SK-N-SH treated with all-trans-retinoic acid at 6 μM for 48 hours (cell line): ENCODE measurements around the gene CLDN11.

Source experiments
- ATAC-seq: fragments of 200-7000 bp; cut with Tn5 transposase; 3 replicates; pipeline ENCODE4 v1.9.1; 2020; ENCODE audit warnings: mild to moderate bottlenecking, moderate library complexity
- ARNTL ChIP-seq: fragments of 450-650 bp; formaldehyde crosslinking; IDR thresholded peaks from 2 replicates; pipeline ENCODE4 v1.5.0; 2020; ENCODE audit warnings: low read depth, mild to moderate bottlenecking, moderate library complexity, borderline replicate concordance
- BACH2 ChIP-seq: fragments of 250-450 bp; sonication (Bioruptor Pico); IDR thresholded peaks from 2 replicates; pipeline ENCODE4 v1.9.0; 2021; ENCODE audit warnings: mild to moderate bottlenecking, borderline replicate concordance
- CSDC2 ChIP-seq: fragments of 250-450 bp; sonication (Bioruptor Pico); IDR thresholded peaks from 2 replicates; pipeline ENCODE4 v1.5.0; 2020; ENCODE audit warnings: mild to moderate bottlenecking, moderate library complexity
- ESRRG ChIP-seq: fragments of 250-450 bp; sonication (Bioruptor Pico); IDR thresholded peaks from 2 replicates; pipeline ENCODE4 v1.6.1; 2021; ENCODE audit warnings: mild to moderate bottlenecking
- GLIS3 ChIP-seq: fragments of 250-450 bp; sonication (Bioruptor Pico); IDR thresholded peaks from 2 replicates; pipeline ENCODE4 v1.5.0; 2020; ENCODE audit warnings: mild to moderate bottlenecking, moderate library complexity
- ISL1 ChIP-seq: fragments of 250-450 bp; sonication (Bioruptor Pico); IDR thresholded peaks from 2 replicates; pipeline ENCODE4 v2.1.2; 2022; ENCODE audit warnings: mild to moderate bottlenecking, moderate library complexity
- OSR1 ChIP-seq: fragments of 250-450 bp; sonication (Bioruptor Pico); IDR thresholded peaks from 2 replicates; pipeline ENCODE4 v1.8.0; 2022; ENCODE audit warnings: moderate library complexity, mild to moderate bottlenecking, inconsistent platforms
- PPARA ChIP-seq: fragments of 250-450 bp; sonication (Bioruptor Pico); IDR thresholded peaks from 2 replicates; pipeline ENCODE4 v1.5.0; 2020; ENCODE audit warnings: mild to moderate bottlenecking, borderline replicate concordance
- RARB ChIP-seq: fragments of 250-450 bp; sonication (Bioruptor Pico); IDR thresholded peaks from 2 replicates; pipeline ENCODE4 v1.8.0; 2021; ENCODE audit warnings: mild to moderate bottlenecking, moderate library complexity
- SNAI2 ChIP-seq: fragments of 250-450 bp; sonication (Bioruptor Pico); IDR thresholded peaks from 2 replicates; pipeline ENCODE4 v1.5.0; 2020; ENCODE audit warnings: mild to moderate bottlenecking, moderate library complexity
- TCF4 ChIP-seq: fragments of 250-450 bp; sonication (Bioruptor Pico); IDR thresholded peaks from 2 replicates; pipeline ENCODE4 v1.8.0; 2021; ENCODE audit warnings: mild to moderate bottlenecking, moderate library complexity, borderline replicate concordance
- TOX ChIP-seq: fragments of 250-450 bp; sonication (Bioruptor Pico); IDR thresholded peaks from 2 replicates; pipeline ENCODE4 v1.8.0; 2021; ENCODE audit warnings: mild to moderate bottlenecking, moderate library complexity, borderline replicate concordance
- ZFP3 ChIP-seq: fragments of 250-450 bp; sonication (Bioruptor Pico); IDR thresholded peaks from 2 replicates; pipeline ENCODE4 v1.5.0; 2020; ENCODE audit warnings: mild to moderate bottlenecking, moderate library complexity
- ZFP30 ChIP-seq: fragments of 450-650 bp; formaldehyde crosslinking; IDR thresholded peaks from 2 replicates; pipeline ENCODE4 v1.5.0; 2022; ENCODE audit warnings: mild to moderate bottlenecking, moderate library complexity
- ZNF565 ChIP-seq: fragments of 450-650 bp; formaldehyde crosslinking; conservative IDR thresholded peaks from 2 replicates; pipeline ENCODE4 v1.5.0; 2020; ENCODE audit warnings: low read depth, mild to moderate bottlenecking, moderate library complexity
- ZNF70 ChIP-seq: fragments of 450-650 bp; formaldehyde crosslinking; IDR thresholded peaks from 2 replicates; pipeline ENCODE4 v1.5.0; 2020; ENCODE audit warnings: mild to moderate bottlenecking, moderate library complexity
- TF ChIP-seq, protein P1 (sequence below): fragments of 250-450 bp; sonication (Bioruptor Pico); IDR thresholded peaks from 2 replicates; pipeline ENCODE4 v1.5.0; 2020; ENCODE audit warnings: mild to moderate bottlenecking, moderate library complexity
- TF ChIP-seq, protein P2 (sequence below): fragments of 250-450 bp; sonication (Bioruptor Pico); IDR thresholded peaks from 2 replicates; pipeline ENCODE4 v1.8.0; 2020; ENCODE audit warnings: mild to moderate bottlenecking, moderate library complexity, borderline replicate concordance
- TF ChIP-seq, protein P3 (sequence below): fragments of 250-450 bp; sonication (Bioruptor Pico); IDR thresholded peaks from 2 replicates; pipeline ENCODE4 v1.5.1; 2021; ENCODE audit warnings: mild to moderate bottlenecking, moderate library complexity
- TF ChIP-seq, protein P4 (sequence below): fragments of 250-450 bp; sonication (Bioruptor Pico); IDR thresholded peaks from 2 replicates; pipeline ENCODE4 v1.5.1; 2020; ENCODE audit warnings: low read depth, mild to moderate bottlenecking, moderate library complexity
- TF ChIP-seq, protein P5 (sequence below): fragments of 250-450 bp; sonication (Bioruptor Pico); IDR thresholded peaks from 2 replicates; pipeline ENCODE4 v1.8.0; 2021; ENCODE audit warnings: low read depth, mild to moderate bottlenecking, moderate library complexity, borderline replicate concordance

Gene CLDN11

DNA sequence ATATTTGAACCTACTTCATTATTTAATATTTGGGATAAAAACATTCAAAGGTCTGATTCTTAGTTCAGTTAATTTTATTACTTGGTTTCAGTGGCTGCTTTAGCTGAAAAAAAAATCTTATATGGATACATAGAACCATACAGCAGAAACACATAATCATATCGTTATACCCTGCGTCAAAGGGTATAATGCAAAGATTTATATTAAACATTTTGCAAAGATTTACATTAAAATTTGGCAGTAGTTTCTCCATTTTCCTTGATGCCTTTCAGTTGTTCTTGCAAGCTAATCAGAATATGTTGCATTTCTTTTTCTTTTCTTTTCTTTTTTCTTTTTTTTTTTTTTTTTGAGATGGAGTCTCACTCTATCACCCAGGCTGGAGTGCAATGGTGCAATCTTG, 31.4 kb downstream of the CLDN11 start:
- no peak for TF ChIP-seq GLIS3 (CRISPR knock-in tag)
- TF ChIP-seq ESRRG (CRISPR knock-in tag): no peak
- no peak for TF ChIP-seq ZNF565 (CRISPR knock-in tag)
- TF ChIP-seq, protein P1, sequence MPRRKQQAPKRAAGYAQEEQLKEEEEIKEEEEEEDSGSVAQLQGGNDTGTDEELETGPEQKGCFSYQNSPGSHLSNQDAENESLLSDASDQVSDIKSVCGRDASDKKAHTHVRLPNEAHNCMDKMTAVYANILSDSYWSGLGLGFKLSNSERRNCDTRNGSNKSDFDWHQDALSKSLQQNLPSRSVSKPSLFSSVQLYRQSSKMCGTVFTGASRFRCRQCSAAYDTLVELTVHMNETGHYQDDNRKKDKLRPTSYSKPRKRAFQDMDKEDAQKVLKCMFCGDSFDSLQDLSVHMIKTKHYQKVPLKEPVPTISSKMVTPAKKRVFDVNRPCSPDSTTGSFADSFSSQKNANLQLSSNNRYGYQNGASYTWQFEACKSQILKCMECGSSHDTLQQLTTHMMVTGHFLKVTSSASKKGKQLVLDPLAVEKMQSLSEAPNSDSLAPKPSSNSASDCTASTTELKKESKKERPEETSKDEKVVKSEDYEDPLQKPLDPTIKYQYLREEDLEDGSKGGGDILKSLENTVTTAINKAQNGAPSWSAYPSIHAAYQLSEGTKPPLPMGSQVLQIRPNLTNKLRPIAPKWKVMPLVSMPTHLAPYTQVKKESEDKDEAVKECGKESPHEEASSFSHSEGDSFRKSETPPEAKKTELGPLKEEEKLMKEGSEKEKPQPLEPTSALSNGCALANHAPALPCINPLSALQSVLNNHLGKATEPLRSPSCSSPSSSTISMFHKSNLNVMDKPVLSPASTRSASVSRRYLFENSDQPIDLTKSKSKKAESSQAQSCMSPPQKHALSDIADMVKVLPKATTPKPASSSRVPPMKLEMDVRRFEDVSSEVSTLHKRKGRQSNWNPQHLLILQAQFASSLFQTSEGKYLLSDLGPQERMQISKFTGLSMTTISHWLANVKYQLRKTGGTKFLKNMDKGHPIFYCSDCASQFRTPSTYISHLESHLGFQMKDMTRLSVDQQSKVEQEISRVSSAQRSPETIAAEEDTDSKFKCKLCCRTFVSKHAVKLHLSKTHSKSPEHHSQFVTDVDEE (CRISPR knock-in tag): no peak
- TF ChIP-seq, protein P2, sequence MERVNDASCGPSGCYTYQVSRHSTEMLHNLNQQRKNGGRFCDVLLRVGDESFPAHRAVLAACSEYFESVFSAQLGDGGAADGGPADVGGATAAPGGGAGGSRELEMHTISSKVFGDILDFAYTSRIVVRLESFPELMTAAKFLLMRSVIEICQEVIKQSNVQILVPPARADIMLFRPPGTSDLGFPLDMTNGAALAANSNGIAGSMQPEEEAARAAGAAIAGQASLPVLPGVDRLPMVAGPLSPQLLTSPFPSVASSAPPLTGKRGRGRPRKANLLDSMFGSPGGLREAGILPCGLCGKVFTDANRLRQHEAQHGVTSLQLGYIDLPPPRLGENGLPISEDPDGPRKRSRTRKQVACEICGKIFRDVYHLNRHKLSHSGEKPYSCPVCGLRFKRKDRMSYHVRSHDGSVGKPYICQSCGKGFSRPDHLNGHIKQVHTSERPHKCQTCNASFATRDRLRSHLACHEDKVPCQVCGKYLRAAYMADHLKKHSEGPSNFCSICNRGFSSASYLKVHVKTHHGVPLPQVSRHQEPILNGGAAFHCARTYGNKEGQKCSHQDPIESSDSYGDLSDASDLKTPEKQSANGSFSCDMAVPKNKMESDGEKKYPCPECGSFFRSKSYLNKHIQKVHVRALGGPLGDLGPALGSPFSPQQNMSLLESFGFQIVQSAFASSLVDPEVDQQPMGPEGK: no peak
- no peak for ATAC-seq

DNA sequence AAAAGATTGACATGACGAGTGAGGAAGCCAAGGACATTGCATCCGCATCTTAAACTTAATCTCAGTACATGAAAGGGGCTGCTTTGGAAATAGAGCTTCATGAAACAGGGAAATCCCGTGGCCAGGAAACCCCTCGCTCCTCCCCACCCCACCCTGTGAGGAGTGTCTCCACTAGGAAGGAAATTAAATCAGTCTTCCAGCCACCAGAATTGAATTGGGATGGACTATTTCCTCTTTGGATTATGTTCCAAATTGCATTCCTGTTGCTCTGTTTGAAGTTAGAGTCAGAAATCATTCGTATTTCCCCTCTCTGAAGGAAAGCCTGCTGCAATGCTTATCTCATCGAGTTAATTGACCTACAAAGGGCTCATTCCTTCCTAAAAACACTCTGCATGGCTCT, 35.8 kb downstream of the CLDN11 start:
- no peak for ATAC-seq
- TF ChIP-seq ZFP30 (CRISPR knock-in tag): no peak
- TF ChIP-seq, protein P1 (CRISPR knock-in tag): no peak
- TF ChIP-seq RARB (CRISPR knock-in tag): no peak
- TF ChIP-seq BACH2: no peak
- TF ChIP-seq ISL1 (CRISPR knock-in tag): no peak
- TF ChIP-seq ZFP3 (CRISPR knock-in tag): no peak
- TF ChIP-seq PPARA (CRISPR knock-in tag): no peak
- TF ChIP-seq TCF4 (CRISPR knock-in tag): no peak
- TF ChIP-seq TOX (CRISPR knock-in tag): no peak
- TF ChIP-seq GLIS3 (CRISPR knock-in tag): no peak
- TF ChIP-seq, protein P3, sequence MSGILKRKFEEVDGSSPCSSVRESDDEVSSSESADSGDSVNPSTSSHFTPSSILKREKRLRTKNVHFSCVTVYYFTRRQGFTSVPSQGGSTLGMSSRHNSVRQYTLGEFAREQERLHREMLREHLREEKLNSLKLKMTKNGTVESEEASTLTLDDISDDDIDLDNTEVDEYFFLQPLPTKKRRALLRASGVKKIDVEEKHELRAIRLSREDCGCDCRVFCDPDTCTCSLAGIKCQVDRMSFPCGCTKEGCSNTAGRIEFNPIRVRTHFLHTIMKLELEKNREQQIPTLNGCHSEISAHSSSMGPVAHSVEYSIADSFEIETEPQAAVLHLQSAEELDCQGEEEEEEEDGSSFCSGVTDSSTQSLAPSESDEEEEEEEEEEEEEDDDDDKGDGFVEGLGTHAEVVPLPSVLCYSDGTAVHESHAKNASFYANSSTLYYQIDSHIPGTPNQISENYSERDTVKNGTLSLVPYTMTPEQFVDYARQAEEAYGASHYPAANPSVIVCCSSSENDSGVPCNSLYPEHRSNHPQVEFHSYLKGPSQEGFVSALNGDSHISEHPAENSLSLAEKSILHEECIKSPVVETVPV (CRISPR knock-in tag): no peak
- TF ChIP-seq, all 23 proteins: peak for 0

DNA sequence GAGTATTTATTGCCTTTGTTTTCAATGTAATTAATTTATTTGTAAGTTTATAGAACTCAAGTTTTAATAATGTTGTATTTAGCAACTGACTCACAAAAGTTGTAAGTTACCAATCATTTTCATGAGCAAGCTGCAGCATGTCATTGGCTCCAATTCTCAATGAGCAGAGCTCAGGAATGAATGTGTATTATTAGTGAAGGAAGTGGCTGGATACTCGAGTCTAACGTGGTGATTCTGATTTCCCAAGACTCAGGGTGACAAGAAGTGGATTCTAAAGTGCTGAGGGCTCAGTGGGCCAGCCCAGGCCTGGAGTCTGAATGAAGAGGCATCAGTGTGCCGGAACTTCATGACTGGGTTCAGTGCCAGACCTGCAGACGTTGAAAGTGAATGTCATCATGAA, 39.6 kb downstream of the CLDN11 start:
- TF ChIP-seq CSDC2 (CRISPR knock-in tag): no peak
- no peak for TF ChIP-seq SNAI2 (CRISPR knock-in tag)
- TF ChIP-seq GLIS3 (CRISPR knock-in tag): no peak
- no peak for TF ChIP-seq BACH2
- TF ChIP-seq OSR1 (CRISPR knock-in tag): no peak
- TF ChIP-seq, protein P4, sequence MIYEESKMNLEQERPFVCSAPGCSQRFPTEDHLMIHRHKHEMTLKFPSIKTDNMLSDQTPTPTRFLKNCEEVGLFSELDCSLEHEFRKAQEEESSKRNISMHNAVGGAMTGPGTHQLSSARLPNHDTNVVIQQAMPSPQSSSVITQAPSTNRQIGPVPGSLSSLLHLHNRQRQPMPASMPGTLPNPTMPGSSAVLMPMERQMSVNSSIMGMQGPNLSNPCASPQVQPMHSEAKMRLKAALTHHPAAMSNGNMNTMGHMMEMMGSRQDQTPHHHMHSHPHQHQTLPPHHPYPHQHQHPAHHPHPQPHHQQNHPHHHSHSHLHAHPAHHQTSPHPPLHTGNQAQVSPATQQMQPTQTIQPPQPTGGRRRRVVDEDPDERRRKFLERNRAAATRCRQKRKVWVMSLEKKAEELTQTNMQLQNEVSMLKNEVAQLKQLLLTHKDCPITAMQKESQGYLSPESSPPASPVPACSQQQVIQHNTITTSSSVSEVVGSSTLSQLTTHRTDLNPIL (CRISPR knock-in tag): no peak
- no peak for TF ChIP-seq ZNF565 (CRISPR knock-in tag)
- no peak for TF ChIP-seq RARB (CRISPR knock-in tag)
- no peak for TF ChIP-seq ESRRG (CRISPR knock-in tag)
- TF ChIP-seq, protein P1 (CRISPR knock-in tag): no peak
- no peak for TF ChIP-seq ISL1 (CRISPR knock-in tag)
- no peak for TF ChIP-seq ZNF70 (CRISPR knock-in tag)
- TF ChIP-seq, protein P3 (CRISPR knock-in tag): no peak
- TF ChIP-seq, protein P5, sequence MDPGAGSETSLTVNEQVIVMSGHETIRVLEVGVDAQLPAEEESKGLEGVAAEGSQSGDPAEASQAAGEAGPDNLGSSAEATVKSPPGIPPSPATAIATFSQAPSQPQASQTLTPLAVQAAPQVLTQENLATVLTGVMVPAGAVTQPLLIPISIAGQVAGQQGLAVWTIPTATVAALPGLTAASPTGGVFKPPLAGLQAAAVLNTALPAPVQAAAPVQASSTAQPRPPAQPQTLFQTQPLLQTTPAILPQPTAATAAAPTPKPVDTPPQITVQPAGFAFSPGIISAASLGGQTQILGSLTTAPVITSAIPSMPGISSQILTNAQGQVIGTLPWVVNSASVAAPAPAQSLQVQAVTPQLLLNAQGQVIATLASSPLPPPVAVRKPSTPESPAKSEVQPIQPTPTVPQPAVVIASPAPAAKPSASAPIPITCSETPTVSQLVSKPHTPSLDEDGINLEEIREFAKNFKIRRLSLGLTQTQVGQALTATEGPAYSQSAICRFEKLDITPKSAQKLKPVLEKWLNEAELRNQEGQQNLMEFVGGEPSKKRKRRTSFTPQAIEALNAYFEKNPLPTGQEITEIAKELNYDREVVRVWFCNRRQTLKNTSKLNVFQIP: no peak
- TF ChIP-seq ARNTL (CRISPR knock-in tag): no peak
- ATAC-seq: no peak
